Duodenal mucosa (tissue), 2 donors: ENCODE data around the gene RAP2A.
A peak's percentile ranks its signal among the peaks of the same experiment; 100 is the strongest.

ENCODE experiments used
- H3K27ac ChIP-seq: one replicate; pipeline ENCODE4 v1.7.0; 2013; ENCODE audit warnings: low read depth, low read length
- H3K27me3 ChIP-seq, 2 donors: one replicate each; pipeline ENCODE4 v1.7.0; 2013; ENCODE audit warnings: low read length in 2 of 2, control low read depth in 1 of 2; ENCODE audit not compliant: insufficient read depth in 2 of 2, control insufficient read depth in 1 of 2
- H3K36me3 ChIP-seq, 2 donors: one replicate each; pipeline ENCODE4 v1.7.0; 2013; ENCODE audit warnings: low read length in 2 of 2, control low read depth in 1 of 2; ENCODE audit not compliant: insufficient read depth in 2 of 2, control insufficient read depth in 1 of 2
- H3K4me1 ChIP-seq, 2 donors: one replicate each; pipeline ENCODE4 v1.7.0; 2013; ENCODE audit warnings: low read length in 2 of 2, control low read depth in 1 of 2; ENCODE audit not compliant: insufficient read depth in 2 of 2, control insufficient read depth in 1 of 2
- H3K4me3 ChIP-seq, 2 donors: one replicate each; pipeline ENCODE4 v1.7.0; 2013; ENCODE audit warnings: low read length in 2 of 2, low read depth in 1 of 2
- H3K9ac ChIP-seq, 2 donors: one replicate each; pipeline ENCODE4 v1.7.0; 2013; ENCODE audit warnings: low read length in 2 of 2, low read depth in 1 of 2
- H3K9me3 ChIP-seq, 2 donors: one replicate each; pipeline ENCODE4 v1.7.0; 2013; ENCODE audit warnings: low read length in 2 of 2, control low read depth in 1 of 2; ENCODE audit not compliant: control insufficient read depth in 1 of 2

The RAP2A gene

GRCh38 chr13:97432917-97433726 is 847 bp upstream of the RAP2A start:
- Histone ChIP-seq H3K9ac (peak overlapping the region; percentile 98 to 100), H3K27me3 (no peaks in the 10 kb centered on the region), H3K4me1 (peaks cover 5 to 29% of the 10 kb centered on the region in 2 donors), H3K4me3 (peak overlapping the region; percentile 84 to 99), H3K27ac (peak overlapping the region; percentile 100), H3K9me3 (no peaks in the 10 kb centered on the region), H3K36me3 (no peaks in the 10 kb centered on the region)

- Histone ChIP-seq H3K4me1 (peaks cover 5 to 29% of the 10 kb centered on the region in 2 donors), H3K9me3 (no peaks in the 10 kb centered on the region), H3K9ac (peak overlapping the region; percentile 61 to 63), H3K36me3 (no peaks in the 10 kb centered on the region), H3K27ac (peak overlapping the region; percentile 45), H3K4me3 (peak overlapping the region; percentile 78 to 84), H3K27me3 (no peaks in the 10 kb centered on the region)
Measured at GRCh38 chr13:97434397-97435201, 630 bp downstream of the RAP2A start.

GRCh38 chr13:97435323-97435722 is 1.4 kb downstream of the RAP2A start:
- no peaks in the 10 kb centered on the region for H3K9me3 ChIP-seq
- peak overlapping the region; percentile 78 to 84 for H3K4me3 ChIP-seq
- no peak overlapping the region for H3K27ac ChIP-seq
- H3K9ac ChIP-seq: peak overlapping the region in 1 of 2 donors; percentile 63
- H3K36me3 ChIP-seq: no peaks in the 10 kb centered on the region
- H3K4me1 ChIP-seq: peaks cover 5 to 29% of the 10 kb centered on the region in 2 donors
- no peaks in the 10 kb centered on the region for H3K27me3 ChIP-seq

GRCh38 chr13:97435794-97436193 is 1.8 kb downstream of the RAP2A start:
- Histone ChIP-seq H3K9ac (no peak overlapping the region), H3K36me3 (no peaks in the 10 kb centered on the region), H3K9me3 (no peaks in the 10 kb centered on the region), H3K4me1 (peaks cover 5 to 29% of the 10 kb centered on the region in 2 donors), H3K4me3 (peak overlapping the region; percentile 28 to 42), H3K27me3 (no peaks in the 10 kb centered on the region), H3K27ac (no peak overlapping the region)

GRCh38 chr13:97436845-97437244 is 2.9 kb downstream of the RAP2A start:
- peak overlapping the region in 1 of 2 donors; percentile 42 for H3K4me3 ChIP-seq
- no peak overlapping the region for H3K27ac ChIP-seq
- no peaks in the 10 kb centered on the region for H3K36me3 ChIP-seq
- no peaks in the 10 kb centered on the region for H3K9me3 ChIP-seq
- H3K9ac ChIP-seq: no peak overlapping the region
- peaks cover 5 to 19% of the 10 kb centered on the region in 2 donors for H3K4me1 ChIP-seq
- no peaks in the 10 kb centered on the region for H3K27me3 ChIP-seq

- Histone ChIP-seq H3K27ac (no peak overlapping the region), H3K36me3 (no peaks in the 10 kb centered on the region), H3K4me1 (peaks cover 5 to 13% of the 10 kb centered on the region in 2 donors), H3K9ac (no peak overlapping the region), H3K27me3 (no peaks in the 10 kb centered on the region), H3K9me3 (no peaks in the 10 kb centered on the region), H3K4me3 (no peak overlapping the region)
Measured at GRCh38 chr13:97437729-97438128, 3.8 kb downstream of the RAP2A start.

GRCh38 chr13:97438856-97439595 is 5.1 kb downstream of the RAP2A start:
- Histone ChIP-seq H3K9me3 (no peaks in the 10 kb centered on the region), H3K27ac (no peak overlapping the region), H3K36me3 (no peaks in the 10 kb centered on the region), H3K9ac (no peak overlapping the region), H3K4me1 (peaks cover 5 to 13% of the 10 kb centered on the region in 2 donors), H3K27me3 (no peaks in the 10 kb centered on the region), H3K4me3 (no peak overlapping the region)

GRCh38 chr13:97440598-97441170 is 6.7 kb downstream of the RAP2A start:
- H3K4me1 ChIP-seq: peaks cover 4 to 12% of the 10 kb centered on the region in 2 donors
- H3K4me3 ChIP-seq: no peak overlapping the region

GRCh38 chr13:97441368-97441767 is 7.4 kb downstream of the RAP2A start:
- H3K27me3 ChIP-seq: no peaks in the 10 kb centered on the region
- peaks cover 0 to 5% of the 10 kb centered on the region in 2 donors for H3K4me1 ChIP-seq
- no peak overlapping the region for H3K4me3 ChIP-seq
- no peaks in the 10 kb centered on the region for H3K9me3 ChIP-seq
- H3K27ac ChIP-seq: no peak overlapping the region
- no peak overlapping the region for H3K9ac ChIP-seq
- H3K36me3 ChIP-seq: no peaks in the 10 kb centered on the region

More at GRCh38 chr13:97440598-97441170, 6.7 kb downstream of the RAP2A start:
- Histone ChIP-seq H3K9ac (no peak overlapping the region), H3K27me3 (no peaks in the 10 kb centered on the region), H3K36me3 (no peaks in the 10 kb centered on the region), H3K27ac (no peak overlapping the region), H3K9me3 (no peaks in the 10 kb centered on the region)
